GM12878 (cell line): ENCODE measurements around the gene MRPL18.

Source experiments
- CTCF ChIP-seq, 3 experiments: IDR thresholded peaks in 2 of 3; conservative IDR thresholded peaks in 1 of 3; 2 replicates each; pipeline ENCODE4 v1.5.1; 2011; ENCODE audit warnings: low read depth in 3 of 3, low read length in 3 of 3, mild to moderate bottlenecking in 3 of 3, control low read depth in 2 of 3, moderate library complexity in 2 of 3, inconsistent platforms in 1 of 3, mixed read lengths in 1 of 3; ENCODE audit not compliant: control insufficient read depth in 2 of 3, insufficient read depth in 1 of 3; ENCODE audit errors: extremely low read depth in 1 of 3
- POLR2A ChIP-seq: IDR thresholded peaks from 2 replicates; pipeline ENCODE4 v1.6.1; 2011; ENCODE audit warnings: low read depth, mild to moderate bottlenecking, low read length
- SP1 ChIP-seq: IDR thresholded peaks from one replicate; pipeline ENCODE4 v1.6.1; 2011; ENCODE audit warnings: low read depth, low read length

- TF ChIP-seq CTCF (IDR thresholded peaks at IDR 0.05 in 2 of 3, conservative IDR thresholded peaks at IDR 0.05 in 1 of 3; ENCODE audit: control insufficient read depth in 2 of 3, extremely low read depth in 1 of 3, insufficient read depth in 1 of 3, low read depth in 3 of 3, low read length in 3 of 3) (no peak), SP1 (no peak), POLR2A (no peak)
These were observed 37.8 kb downstream of the MRPL18 start for GRCh38 chr6:159828074-159828473.
